Choroid plexus epithelial cell (primary cell): ENCODE results near the gene SPATA2L.

Experiments used
- DNase-seq: peaks from one replicate; pipeline ENCODE4 v3.0.0-alpha.2; 2010; ENCODE audit warnings: low read depth
- H3K4me3 ChIP-seq: 2 replicates; pipeline ENCODE4 v1.5.1; 2011; ENCODE audit warnings: low read depth, mild to moderate bottlenecking, control low read depth, low read length, moderate library complexity
- TF ChIP-seq, protein P1 (sequence below): conservative IDR thresholded peaks from 2 replicates; pipeline ENCODE4 v1.5.1; 2011; ENCODE audit warnings: low read depth, mild to moderate bottlenecking, control low read depth, inconsistent platforms, low read length, moderate library complexity

The SPATA2L gene

DNA sequence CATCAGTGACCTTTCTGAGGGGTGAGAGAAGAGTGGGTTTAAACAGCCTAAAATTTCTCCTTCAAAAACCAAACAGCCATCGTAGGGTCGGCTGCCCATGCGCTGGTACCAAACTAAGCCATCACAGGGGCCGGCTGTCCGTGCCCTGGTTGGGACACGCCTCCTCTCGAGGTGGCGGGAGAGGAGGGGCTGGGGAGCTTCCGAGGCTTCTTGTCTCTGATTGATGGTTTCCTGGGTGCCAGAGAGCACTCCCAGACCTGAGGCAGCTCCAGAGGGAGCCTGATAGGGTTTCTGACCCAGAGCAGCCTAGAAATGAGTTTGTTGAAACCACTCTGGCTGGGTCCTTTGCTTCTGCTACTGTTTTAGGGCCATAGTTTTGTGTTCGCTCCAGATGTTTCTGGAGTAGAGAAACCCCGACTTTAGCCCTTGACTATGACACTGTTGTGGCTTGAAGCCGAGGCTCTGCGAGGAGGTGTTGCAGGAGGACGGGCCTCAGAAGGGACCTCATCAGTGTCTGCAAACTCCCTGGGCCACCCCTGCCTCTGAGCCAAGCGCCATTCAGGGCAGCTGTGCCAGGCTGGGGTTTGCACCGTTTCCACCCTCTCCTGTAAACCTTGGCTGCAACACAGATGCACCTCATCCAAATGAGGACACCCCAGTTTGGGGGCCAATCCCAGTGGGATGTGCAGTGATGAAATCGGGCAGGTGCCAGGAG, 26.1 kb upstream of the SPATA2L start:
- TF ChIP-seq, protein P1, sequence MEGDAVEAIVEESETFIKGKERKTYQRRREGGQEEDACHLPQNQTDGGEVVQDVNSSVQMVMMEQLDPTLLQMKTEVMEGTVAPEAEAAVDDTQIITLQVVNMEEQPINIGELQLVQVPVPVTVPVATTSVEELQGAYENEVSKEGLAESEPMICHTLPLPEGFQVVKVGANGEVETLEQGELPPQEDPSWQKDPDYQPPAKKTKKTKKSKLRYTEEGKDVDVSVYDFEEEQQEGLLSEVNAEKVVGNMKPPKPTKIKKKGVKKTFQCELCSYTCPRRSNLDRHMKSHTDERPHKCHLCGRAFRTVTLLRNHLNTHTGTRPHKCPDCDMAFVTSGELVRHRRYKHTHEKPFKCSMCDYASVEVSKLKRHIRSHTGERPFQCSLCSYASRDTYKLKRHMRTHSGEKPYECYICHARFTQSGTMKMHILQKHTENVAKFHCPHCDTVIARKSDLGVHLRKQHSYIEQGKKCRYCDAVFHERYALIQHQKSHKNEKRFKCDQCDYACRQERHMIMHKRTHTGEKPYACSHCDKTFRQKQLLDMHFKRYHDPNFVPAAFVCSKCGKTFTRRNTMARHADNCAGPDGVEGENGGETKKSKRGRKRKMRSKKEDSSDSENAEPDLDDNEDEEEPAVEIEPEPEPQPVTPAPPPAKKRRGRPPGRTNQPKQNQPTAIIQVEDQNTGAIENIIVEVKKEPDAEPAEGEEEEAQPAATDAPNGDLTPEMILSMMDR: no peak
- H3K4me3 ChIP-seq: no peak overlapping the region
- no peak for DNase-seq

DNA sequence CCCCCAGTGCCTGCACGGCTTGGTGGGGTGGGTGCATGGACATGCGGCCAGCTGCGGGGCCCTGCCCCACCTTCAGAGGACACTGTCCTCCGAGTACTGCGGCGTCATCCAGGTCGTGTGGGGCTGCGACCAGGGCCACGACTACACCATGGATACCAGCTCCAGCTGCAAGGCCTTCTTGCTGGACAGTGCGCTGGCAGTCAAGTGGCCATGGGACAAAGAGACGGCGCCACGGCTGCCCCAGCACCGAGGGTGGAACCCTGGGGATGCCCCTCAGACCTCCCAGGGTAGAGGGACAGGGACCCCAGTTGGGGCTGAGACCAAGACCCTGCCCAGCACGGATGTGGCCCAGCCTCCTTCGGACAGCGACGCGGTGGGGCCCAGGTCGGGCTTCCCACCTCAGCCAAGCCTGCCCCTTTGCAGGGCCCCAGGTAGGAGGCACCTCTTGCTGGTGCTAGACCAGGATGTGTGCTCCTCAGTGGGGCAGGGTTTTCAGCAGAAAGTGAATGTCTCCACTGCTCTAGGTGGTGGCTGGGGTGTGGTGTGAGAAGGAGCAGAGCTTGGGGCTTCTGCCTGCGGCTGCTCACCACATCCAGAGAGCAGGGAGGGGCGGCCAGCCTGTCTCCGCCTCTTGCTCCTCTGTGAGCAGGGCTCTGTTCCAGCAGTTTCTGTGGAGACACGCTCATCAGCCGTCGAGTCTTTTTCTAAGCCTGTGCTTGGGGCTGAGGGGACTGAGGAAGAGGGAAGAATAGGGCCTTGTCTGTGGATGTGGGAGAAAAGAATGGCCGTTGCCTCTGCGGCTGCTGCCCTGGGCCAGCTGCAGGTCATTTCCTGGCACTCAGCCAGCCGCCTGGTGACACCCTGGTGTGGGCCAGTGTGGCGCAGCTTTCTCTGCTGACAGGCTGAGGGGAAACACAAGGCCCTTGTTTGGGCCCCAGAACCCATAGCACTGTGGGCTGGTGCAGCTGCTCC, 22.1 kb upstream of the SPATA2L start:
- DNase-seq: peak; percentile 37
- peak overlapping the region; percentile 10 for H3K4me3 ChIP-seq
- TF ChIP-seq, protein P1: no peak

DNA sequence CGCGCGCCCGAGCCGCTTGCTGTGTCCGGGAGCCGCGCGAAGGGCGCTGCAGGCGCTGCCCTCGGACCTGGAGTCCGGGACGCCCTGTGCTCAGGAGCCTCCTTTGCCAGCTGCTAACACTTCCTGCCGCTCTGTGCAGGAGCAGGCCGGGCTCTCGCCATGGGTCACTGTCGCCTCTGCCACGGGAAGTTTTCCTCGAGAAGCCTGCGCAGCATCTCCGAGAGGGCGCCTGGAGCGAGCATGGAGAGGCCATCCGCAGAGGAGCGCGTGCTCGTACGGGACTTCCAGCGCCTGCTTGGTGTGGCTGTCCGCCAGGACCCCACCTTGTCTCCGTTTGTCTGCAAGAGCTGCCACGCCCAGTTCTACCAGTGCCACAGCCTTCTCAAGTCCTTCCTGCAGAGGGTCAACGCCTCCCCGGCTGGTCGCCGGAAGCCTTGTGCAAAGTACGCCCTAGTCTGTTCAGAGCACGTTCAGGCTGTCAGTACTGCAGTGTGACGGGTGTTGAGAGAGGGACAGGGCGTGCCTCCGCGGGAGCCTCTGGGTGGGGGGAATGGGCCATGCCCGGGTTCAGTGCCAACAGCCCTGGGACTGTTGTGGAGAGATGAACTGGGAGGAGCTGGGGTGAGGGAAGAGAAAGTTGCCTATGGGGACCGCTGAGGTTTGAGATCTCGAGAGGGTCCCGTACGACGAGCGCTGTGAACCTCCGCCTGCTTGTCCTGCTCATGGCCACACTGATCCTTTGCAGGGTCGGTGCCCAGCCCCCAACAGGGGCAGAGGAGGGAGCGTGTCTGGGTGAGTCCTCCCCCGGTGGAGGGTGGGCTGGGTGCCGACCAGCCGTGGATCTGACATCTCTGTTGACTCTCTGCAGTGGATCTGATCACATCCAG, 21.1 kb upstream of the SPATA2L start:
- TF ChIP-seq, protein P1: no peak
- peak; percentile 51 for DNase-seq
- H3K4me3 ChIP-seq: peak overlapping the region; percentile 75

DNA sequence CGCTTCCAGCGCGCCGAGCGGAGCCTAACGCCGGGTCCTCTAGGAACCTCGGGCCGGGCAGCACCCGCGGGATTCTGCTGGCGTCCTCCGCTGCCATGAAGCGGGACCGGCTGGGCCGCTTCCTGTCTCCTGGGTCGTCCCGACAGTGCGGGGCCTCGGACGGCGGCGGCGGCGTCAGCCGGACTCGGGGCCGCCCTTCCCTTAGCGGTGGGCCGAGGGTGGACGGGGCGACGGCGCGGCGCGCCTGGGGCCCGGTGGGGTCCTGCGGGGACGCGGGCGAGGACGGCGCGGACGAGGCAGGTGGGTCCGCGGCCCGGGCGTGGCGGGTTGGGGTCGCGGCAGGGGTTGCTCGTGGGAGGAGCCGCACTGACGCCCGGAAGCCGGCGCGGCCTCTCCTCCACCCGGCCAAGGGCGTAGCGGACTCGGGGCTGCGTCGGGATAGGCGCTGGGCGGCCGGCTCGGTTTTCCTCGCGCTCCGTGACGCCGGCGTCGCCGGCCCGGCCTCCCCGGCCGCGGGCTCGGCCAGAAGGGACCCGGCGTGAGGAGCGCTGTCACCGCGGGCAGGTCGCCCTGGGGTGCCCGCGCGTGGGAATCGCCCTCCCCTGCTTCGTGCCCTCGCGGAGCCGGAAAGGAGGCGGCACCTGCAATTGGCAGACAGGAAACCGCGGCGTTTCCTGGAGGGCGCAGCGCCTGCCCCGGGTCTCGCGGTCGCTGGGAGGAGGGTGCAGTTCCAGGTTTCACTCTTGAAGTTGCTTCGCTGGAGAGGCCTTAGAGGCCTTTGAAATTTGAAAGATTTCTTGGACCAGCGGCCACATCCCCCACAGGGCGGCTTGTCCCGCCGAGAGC, 20.3 kb upstream of the SPATA2L start:
- peak overlapping the region; percentile 75 for H3K4me3 ChIP-seq
- peak; percentile 58 for DNase-seq

DNA sequence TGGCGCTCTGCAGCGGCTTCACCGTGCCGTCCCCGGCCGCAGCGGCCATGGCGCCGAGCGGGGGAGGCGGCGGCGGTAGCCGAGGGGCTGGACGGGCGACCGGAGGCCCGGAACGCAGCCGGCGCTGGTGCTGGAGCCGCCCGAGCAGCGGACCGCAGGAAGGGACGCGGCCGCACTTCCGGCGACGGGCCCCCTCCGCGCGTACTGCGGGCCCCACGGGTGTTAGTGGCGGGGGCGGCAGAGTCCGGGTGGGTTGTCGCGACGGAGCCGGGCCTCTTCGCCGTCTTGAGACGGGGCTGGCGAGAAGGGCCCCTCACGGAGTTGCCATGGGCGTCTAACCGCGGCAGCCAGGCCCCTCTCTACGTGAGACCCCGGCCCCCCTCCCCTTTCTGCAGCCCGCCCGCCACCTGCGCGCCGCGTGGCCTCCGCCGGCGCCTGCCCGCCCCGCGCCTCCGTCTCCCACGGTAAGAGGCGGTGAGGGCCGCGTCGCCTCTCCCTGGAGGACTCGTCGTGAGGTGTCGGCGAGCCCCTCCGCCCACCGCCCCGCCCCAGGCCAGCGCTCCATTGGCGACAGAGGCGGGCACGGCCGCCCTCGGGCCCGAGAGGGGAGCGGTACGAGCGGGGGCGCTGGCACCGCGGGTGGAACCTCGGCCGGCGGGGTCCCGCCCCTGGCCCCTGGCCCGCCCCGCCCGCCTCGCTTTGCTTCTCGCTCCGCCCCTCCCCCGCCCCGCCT, 19.5 kb upstream of the SPATA2L start, which contains the start of the genes VPS9D1 and ZNF276:
Gene VPS9D1 (minus strand): TSS at position 86 of the 733 bp plus-strand sequence. CDS start 37 bp downstream, at position 49.
Gene ZNF276 (plus strand): TSS at position 725 of the 733 bp plus-strand sequence. CDS start 104 bp downstream, outside the sequence.
- DNase-seq: peak; percentile 80
- H3K4me3 ChIP-seq: peak within 1 kb of the TSS; percentile 75
- TF ChIP-seq, protein P1: no peak

More for the DNA sequence above, 20.3 kb upstream of the SPATA2L start:
- TF ChIP-seq, protein P1: no peak
